GM12874 (cell line): Measurements from ENCODE around the gene LZTFL1.

Source experiments
- CTCF ChIP-seq: IDR thresholded peaks from 2 replicates; pipeline ENCODE4 v1.5.1; 2011; ENCODE audit warnings: low read depth, mild to moderate bottlenecking, control low read depth, low read length, moderate library complexity; ENCODE audit not compliant: insufficient read depth

LZTFL1 gene

GRCh38 chr3:45795882-45796765 is 45.8 kb downstream of the LZTFL1 start, which contains the start of gene SLC6A20:
Gene SLC6A20, minus strand, starts transcription at chr3:45796536. Its CDS starts 117 bp downstream, at chr3:45796419.
- TF ChIP-seq CTCF = no peak

- no peak for TF ChIP-seq CTCF
These were observed 46.4 kb downstream of the LZTFL1 start for GRCh38 chr3:45795509-45795881.

GRCh38 chr3:45794660-45795059 is 47.3 kb downstream of the LZTFL1 start:
- no peak for TF ChIP-seq CTCF

- no peak for TF ChIP-seq CTCF
These were observed 47.8 kb downstream of the LZTFL1 start for GRCh38 chr3:45794177-45794560.

- TF ChIP-seq CTCF = no peak
These were observed 48.3 kb downstream of the LZTFL1 start for GRCh38 chr3:45793482-45794176.

- no peak for TF ChIP-seq CTCF
These were observed 49.3 kb downstream of the LZTFL1 start for GRCh38 chr3:45792516-45793172.

GRCh38 chr3:45792036-45792435 is 49.9 kb downstream of the LZTFL1 start:
- TF ChIP-seq CTCF = no peak
